ENCODE results near the gene ARPC2. TPM values are rescaled to one million over a fixed set of nuclear protein-coding genes. Genes with fewer than 3 reads are reported as not detected.

The ARPC2 gene
- total and polyA plus RNA-seq, 2 of the 13 experiments (the other 11 are each of a cell fraction or from before 2014, with no cell fraction given), result 168 to 303 TPM

DNA sequence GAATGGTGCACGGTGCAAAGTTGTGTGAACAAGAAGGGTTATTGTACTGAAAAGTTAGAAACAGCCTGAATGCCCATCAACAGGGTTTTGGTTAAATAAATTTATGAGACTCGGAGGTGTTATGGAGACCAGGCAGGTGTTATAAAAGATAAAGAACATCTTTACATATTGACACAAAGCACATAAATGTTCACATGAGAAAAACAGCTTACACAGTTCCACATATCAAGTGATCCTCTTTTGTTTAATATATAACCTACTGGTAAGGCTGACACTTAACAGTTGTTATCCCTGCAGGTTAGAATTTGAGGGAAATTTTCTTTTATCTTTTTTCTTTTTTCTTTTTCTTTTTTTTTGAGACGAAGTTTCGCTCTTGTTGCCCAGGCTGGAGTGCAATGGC is 20.0 kb upstream of the ARPC2 start:
- H3K27ac ChIP-seq (ENCODE audit: extremely low read length, insufficient read depth, low read length), result no peak overlapping the region
- no peak overlapping the region for H2AFZ ChIP-seq (ENCODE audit: low read length)
- ChIA-PET CTCF (ENCODE audit: low intra/inter-chr PET ratio, low total read pairs) (no interaction called here), POLR2A (no interaction called here)
- no peaks in the 10 kb centered on the region for H4K20me1 ChIP-seq (ENCODE audit: insufficient read depth, low read length)
- no peak for ATAC-seq
- H3K36me3 ChIP-seq (replicated peaks in 1 of 2; ENCODE audit: control insufficient read depth in 1 of 2, insufficient read depth in 2 of 2, low read length in 2 of 2), result no peaks in the 10 kb centered on the region
- in situ Hi-C loops (cut with HindIII; ENCODE audit: extremely low pct_ligation_motif_present, low pct_unique_long_range_greater_than_20kb), result no loop called here
- no peak overlapping the region for H3K9ac ChIP-seq (ENCODE audit: insufficient read depth, low read depth, low read length)
- WGBS (ENCODE audit: low lambda C conversion rate), result 23% methylated on average over 4 of the region's 4 CpGs
- FAIRE-seq, result no peak
- H3K4me2 ChIP-seq (ENCODE audit: low read depth, low read length), result no peak overlapping the region
- no peaks in the 10 kb centered on the region for H3K4me1 ChIP-seq (ENCODE audit: insufficient read depth, low read length)
- H3K4me3 ChIP-seq (replicated peaks in 1 of 3; ENCODE audit: insufficient read depth in 1 of 3, low read depth in 2 of 3, low read length in 3 of 3), result no peak overlapping the region
- H3K79me2 ChIP-seq (ENCODE audit: insufficient read depth, low read length), result no peaks in the 10 kb centered on the region
- no peaks in the 10 kb centered on the region for H3K9me3 ChIP-seq (ENCODE audit: low read length)
- no TSS peak for BruUV-seq (replicated peaks)
- H3K27me3 ChIP-seq (ENCODE audit: control insufficient read depth in 1 of 2, insufficient read depth in 2 of 2, low read length in 2 of 2), result 0 out of 5 replicates have a peak, but pooled peaks cover 0 to 3% of the 10 kb centered on the region in 2 experiments
- intact Hi-C loops (cut with micrococcal nuclease; ENCODE audit: unreplicated experiment), result no loop called here
- no peak for DNase-seq (ENCODE audit: low spot score)
- TF ChIP-seq, protein P1, sequence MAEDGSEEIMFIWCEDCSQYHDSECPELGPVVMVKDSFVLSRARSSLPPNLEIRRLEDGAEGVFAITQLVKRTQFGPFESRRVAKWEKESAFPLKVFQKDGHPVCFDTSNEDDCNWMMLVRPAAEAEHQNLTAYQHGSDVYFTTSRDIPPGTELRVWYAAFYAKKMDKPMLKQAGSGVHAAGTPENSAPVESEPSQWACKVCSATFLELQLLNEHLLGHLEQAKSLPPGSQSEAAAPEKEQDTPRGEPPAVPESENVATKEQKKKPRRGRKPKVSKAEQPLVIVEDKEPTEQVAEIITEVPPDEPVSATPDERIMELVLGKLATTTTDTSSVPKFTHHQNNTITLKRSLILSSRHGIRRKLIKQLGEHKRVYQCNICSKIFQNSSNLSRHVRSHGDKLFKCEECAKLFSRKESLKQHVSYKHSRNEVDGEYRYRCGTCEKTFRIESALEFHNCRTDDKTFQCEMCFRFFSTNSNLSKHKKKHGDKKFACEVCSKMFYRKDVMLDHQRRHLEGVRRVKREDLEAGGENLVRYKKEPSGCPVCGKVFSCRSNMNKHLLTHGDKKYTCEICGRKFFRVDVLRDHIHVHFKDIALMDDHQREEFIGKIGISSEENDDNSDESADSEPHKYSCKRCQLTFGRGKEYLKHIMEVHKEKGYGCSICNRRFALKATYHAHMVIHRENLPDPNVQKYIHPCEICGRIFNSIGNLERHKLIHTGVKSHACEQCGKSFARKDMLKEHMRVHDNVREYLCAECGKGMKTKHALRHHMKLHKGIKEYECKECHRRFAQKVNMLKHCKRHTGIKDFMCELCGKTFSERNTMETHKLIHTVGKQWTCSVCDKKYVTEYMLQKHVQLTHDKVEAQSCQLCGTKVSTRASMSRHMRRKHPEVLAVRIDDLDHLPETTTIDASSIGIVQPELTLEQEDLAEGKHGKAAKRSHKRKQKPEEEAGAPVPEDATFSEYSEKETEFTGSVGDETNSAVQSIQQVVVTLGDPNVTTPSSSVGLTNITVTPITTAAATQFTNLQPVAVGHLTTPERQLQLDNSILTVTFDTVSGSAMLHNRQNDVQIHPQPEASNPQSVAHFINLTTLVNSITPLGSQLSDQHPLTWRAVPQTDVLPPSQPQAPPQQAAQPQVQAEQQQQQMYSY (CRISPR knock-in tag; IDR thresholded peaks at IDR 0.05), result no peak
- TF ChIP-seq, protein P2, sequence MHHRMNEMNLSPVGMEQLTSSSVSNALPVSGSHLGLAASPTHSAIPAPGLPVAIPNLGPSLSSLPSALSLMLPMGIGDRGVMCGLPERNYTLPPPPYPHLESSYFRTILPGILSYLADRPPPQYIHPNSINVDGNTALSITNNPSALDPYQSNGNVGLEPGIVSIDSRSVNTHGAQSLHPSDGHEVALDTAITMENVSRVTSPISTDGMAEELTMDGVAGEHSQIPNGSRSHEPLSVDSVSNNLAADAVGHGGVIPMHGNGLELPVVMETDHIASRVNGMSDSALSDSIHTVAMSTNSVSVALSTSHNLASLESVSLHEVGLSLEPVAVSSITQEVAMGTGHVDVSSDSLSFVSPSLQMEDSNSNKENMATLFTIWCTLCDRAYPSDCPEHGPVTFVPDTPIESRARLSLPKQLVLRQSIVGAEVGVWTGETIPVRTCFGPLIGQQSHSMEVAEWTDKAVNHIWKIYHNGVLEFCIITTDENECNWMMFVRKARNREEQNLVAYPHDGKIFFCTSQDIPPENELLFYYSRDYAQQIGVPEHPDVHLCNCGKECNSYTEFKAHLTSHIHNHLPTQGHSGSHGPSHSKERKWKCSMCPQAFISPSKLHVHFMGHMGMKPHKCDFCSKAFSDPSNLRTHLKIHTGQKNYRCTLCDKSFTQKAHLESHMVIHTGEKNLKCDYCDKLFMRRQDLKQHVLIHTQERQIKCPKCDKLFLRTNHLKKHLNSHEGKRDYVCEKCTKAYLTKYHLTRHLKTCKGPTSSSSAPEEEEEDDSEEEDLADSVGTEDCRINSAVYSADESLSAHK (CRISPR knock-in tag; IDR thresholded peaks at IDR 0.05; ENCODE audit: borderline replicate concordance), result no peak
- TF ChIP-seq PHF21A (CRISPR knock-in tag; IDR thresholded peaks at IDR 0.05) (no peak), RFX3 (CRISPR knock-in tag; IDR thresholded peaks at IDR 0.05) (no peak), BORCS8-MEF2B (CRISPR knock-in tag; IDR thresholded peaks at IDR 0.05) (no peak), SUZ12 (IDR thresholded peaks at IDR 0.05; ENCODE audit: low read depth, low read length) (no peak), ZNF329 (CRISPR knock-in tag; IDR thresholded peaks at IDR 0.05; ENCODE audit: low read depth) (no peak), ZNF280D (CRISPR knock-in tag; IDR thresholded peaks at IDR 0.05) (no peak), NFKBIZ (CRISPR knock-in tag; IDR thresholded peaks at IDR 0.05) (no peak), FOSL2 (CRISPR knock-in tag; IDR thresholded peaks at IDR 0.05) (no peak), MED13 (CRISPR knock-in tag; IDR thresholded peaks at IDR 0.05) (no peak), HNRNPLL (IDR thresholded peaks at IDR 0.05; ENCODE audit: low read depth, low read length, poor library complexity, severe bottlenecking) (no peak), ZNF747 (CRISPR knock-in tag; IDR thresholded peaks at IDR 0.05; ENCODE audit: borderline replicate concordance) (no peak), ZNF205 (CRISPR knock-in tag; IDR thresholded peaks at IDR 0.05) (no peak), RORA (CRISPR knock-in tag; IDR thresholded peaks at IDR 0.05) (no peak)
- TF ChIP-seq, protein P3, sequence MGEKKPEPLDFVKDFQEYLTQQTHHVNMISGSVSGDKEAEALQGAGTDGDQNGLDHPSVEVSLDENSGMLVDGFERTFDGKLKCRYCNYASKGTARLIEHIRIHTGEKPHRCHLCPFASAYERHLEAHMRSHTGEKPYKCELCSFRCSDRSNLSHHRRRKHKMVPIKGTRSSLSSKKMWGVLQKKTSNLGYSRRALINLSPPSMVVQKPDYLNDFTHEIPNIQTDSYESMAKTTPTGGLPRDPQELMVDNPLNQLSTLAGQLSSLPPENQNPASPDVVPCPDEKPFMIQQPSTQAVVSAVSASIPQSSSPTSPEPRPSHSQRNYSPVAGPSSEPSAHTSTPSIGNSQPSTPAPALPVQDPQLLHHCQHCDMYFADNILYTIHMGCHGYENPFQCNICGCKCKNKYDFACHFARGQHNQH (CRISPR knock-in tag; IDR thresholded peaks at IDR 0.05), result no peak
